Adrenal gland (tissue), 12 donors: ENCODE data around the gene PPAT. TPM values are rescaled to one million over a fixed set of nuclear protein-coding genes. Genes with fewer than 3 reads are reported as not detected.
"Not testable (repeated sequence)": the region's sequence is repeated elsewhere in the genome, so short reads cannot be mapped to it uniquely, and the experiment has no call there.

ENCODE experiments used
- DNase-seq, 7 donors: peaks; one replicate each; pipeline ENCODE4 v3.0.0-alpha.2; 2019 to 2020
- H3K27ac ChIP-seq, 5 donors: fragments of 200-600 bp; sonication (generic) in 4 of 5; 1 replicate in 3 of 5; 2 replicates in 2 of 5; pipeline versions ENCODE4 v1.5.1 to v1.8.0; 2016 to 2020; ENCODE audit warnings: mild to moderate bottlenecking in 1 of 5
- H3K27me3 ChIP-seq: fragments of 200-600 bp; 2 replicates; pipeline ENCODE4 v1.8.0; 2021
- H3K36me3 ChIP-seq, 2 donors: fragments of 200-600 bp; replicated peaks in 1 of 2; 1 replicate in 1 of 2; 2 replicates in 1 of 2; pipeline versions ENCODE4 v1.5.1 to v1.8.0; 2018 to 2022
- H3K4me1 ChIP-seq, 2 donors: fragments of 200-600 bp; replicated peaks in 1 of 2; 1 replicate in 1 of 2; 2 replicates in 1 of 2; pipeline versions ENCODE4 v1.5.1 to v1.8.0; 2018 to 2021
- H3K4me3 ChIP-seq, 4 donors: fragments of 200-600 bp; sonication (generic) in 3 of 4; one replicate each; pipeline ENCODE4 v1.5.1; 2016 to 2018
- H3K9me3 ChIP-seq, 3 donors: fragments of 200-600 bp; sonication (generic) in 1 of 3; replicated peaks in 1 of 3; 1 replicate in 2 of 3; 2 replicates in 1 of 3; pipeline versions ENCODE4 v1.5.1 to v1.8.0; 2016 to 2021
- CTCF ChIP-seq, 6 experiments: fragments of 450-650 bp in 4 of 6; fragments of 200-600 bp in 2 of 6; sonication (generic) in 1 of 6; IDR thresholded peaks; 1 replicate in 5 of 6; 2 replicates in 1 of 6; pipeline versions ENCODE4 v1.5.1 to v1.8.0; 2016 to 2021; ENCODE audit warnings: antibody characterized with exemption in 6 of 6, mild to moderate bottlenecking in 2 of 6, moderate library complexity in 1 of 6
- POLR2A ChIP-seq, 2 donors: fragments of 450-650 bp; IDR thresholded peaks; one replicate each; pipeline ENCODE4 v1.6.1; 2017; ENCODE audit warnings: antibody characterized with exemption in 2 of 2, mild to moderate bottlenecking in 2 of 2, moderate library complexity in 1 of 2
- WGBS, 4 donors: extraction: QIAGEN DNeasy Blood & Tissue Kit in 2 of 4; methylation state at CpG; one replicate each; pipeline versions ENCODE4 v1.1.5 to v1.1.7; 2013 to 2017; 5-methylcytosine and 5-hydroxymethylcytosine counted together
- intact Hi-C, 2 donors: fragments of 100-400 bp; cut with DNase I; formaldehyde crosslinking; loops; one replicate each; pipeline versions ENCODE4 v1.14.1 to v1.15.0; 2022 to 2023
- polyA plus RNA-seq, 3 donors: library from polyadenylated mRNA; stranded (reverse); fragments of 200-250 nt in 2 of 3; fragments of 350-450 nt in 1 of 3; fragmentation: Illumina TruSeq in 1 of 3; extraction: RNeasy Lipid Tissue Mini Kit (QIAGEN cat#74804) in 1 of 3; gene quantifications; one replicate each; pipeline ENCODE4 v1.2.3, GENCODE V29; 2013 to 2014
- total RNA-seq, 9 donors: library from RNA; depleted of rRNA in 4 of 9; stranded (reverse); fragments of >200 nt in 4 of 9; fragments of 120-200 nt in 1 of 9; fragmentation: NEBNext Ultra II Directional in 1 of 9; extraction: Animal tissue kit (Norgen Biotek cat#: 25700) in 1 of 9; gene quantifications; one replicate each; pipeline versions ENCODE4 v1.1.0 to v1.2.4, GENCODE V29; 2013 to 2023
- donor health status: healthy with polysubstance abuse.
- donor health status: Bipolar disorder and iron deficiency.
- donor health status: DM: yes; HTN: yes; CAD: no.
- donor health status: DM: no; HTN: no; CAD: no.
- donor health status: DM: no; HTN: no; CAD: no.
- donor health status: DM: yes; HTN: yes; CAD: no.

PPAT gene
- total and polyA plus RNA-seq, 12 donors, result 1.8 to 19.9 (median 11.5) TPM

GRCh38 chr4:56466910-56467283 lies 31.5 kb upstream of the PPAT start:
- intact Hi-C loops, result no loop called here
- Histone ChIP-seq H3K27me3 (no peaks in the 10 kb centered on the region), H3K36me3 (peaks cover 0 to 20% of the 10 kb centered on the region in 2 donors), H3K9me3 (no peaks in the 10 kb centered on the region), H3K4me1 (peaks cover 11 to 29% of the 10 kb centered on the region in 2 donors), H3K4me3 (peak overlapping the region; percentile 69 to 100 (median 95)), H3K27ac (peak overlapping the region; percentile 87 to 94 (median 90))
- WGBS, 4 donors, result 0 to 3% (median 0%) methylated on average over 8 of the region's 8 CpGs
- DNase-seq, result peak in 1 of 7 donors; percentile 17
- TF ChIP-seq CTCF (IDR thresholded peaks at IDR 0.05) (no peak), POLR2A (IDR thresholded peaks at IDR 0.05) (no peak)

GRCh38 chr4:56466296-56466761 lies 30.9 kb upstream of the PPAT start:
- H3K27me3 ChIP-seq, intact Hi-C loops, H3K9me3 ChIP-seq: not testable (repeated sequence)
- Histone ChIP-seq H3K4me1 (peaks cover 11 to 29% of the 10 kb centered on the region in 2 donors), H3K4me3 (peak overlapping the region in 3 of 4 donors; percentile 93 to 100 (median 97)), H3K27ac (peak overlapping the region; percentile 87 to 94 (median 90)), H3K36me3 (peaks cover 0 to 20% of the 10 kb centered on the region in 2 donors)
- 14 to 20% (median 14%) methylated on average over 8 of the region's 8 CpGs for WGBS, 4 donors
- peak in 6 of 7 donors; percentile 25 to 68 (median 53) for DNase-seq
- TF ChIP-seq POLR2A (IDR thresholded peaks at IDR 0.05), result peak; percentile 32 to 85

- 67 to 82% (median 72%) methylated on average over 10 of the region's 10 CpGs for WGBS, 4 donors
- Histone ChIP-seq H3K4me3 (peak overlapping the region in 1 of 4 donors; percentile 97), H3K27ac (peak overlapping the region in 2 of 5 donors; percentile 44 to 94), H3K36me3 (peaks cover 0 to 21% of the 10 kb centered on the region in 2 donors), H3K27me3 (no peaks in the 10 kb centered on the region), H3K9me3 (no peaks in the 10 kb centered on the region), H3K4me1 (peaks cover 11 to 29% of the 10 kb centered on the region in 2 donors)
- intact Hi-C loops, result no loop called here
- TF ChIP-seq CTCF (IDR thresholded peaks at IDR 0.05) (no peak), POLR2A (IDR thresholded peaks at IDR 0.05) (no peak)
- DNase-seq, result no peak
These were observed 30.3 kb upstream of the PPAT start for GRCh38 chr4:56465599-56466295.

- no peak for DNase-seq
- no peak for TF ChIP-seq POLR2A (IDR thresholded peaks at IDR 0.05)
- no peak for TF ChIP-seq CTCF (IDR thresholded peaks at IDR 0.05)
- H3K4me1 ChIP-seq, result peaks cover 11 to 26% of the 10 kb centered on the region in 2 donors
- no peak overlapping the region for H3K4me3 ChIP-seq
- peaks cover 0 to 27% of the 10 kb centered on the region in 2 donors for H3K36me3 ChIP-seq
- WGBS, 4 donors, result 76 to 86% (median 80%) methylated on average over 3 of the region's 3 CpGs
- H3K27me3 ChIP-seq, result no peaks in the 10 kb centered on the region
- no peak overlapping the region for H3K27ac ChIP-seq
- intact Hi-C loops, result no loop called here
- H3K9me3 ChIP-seq, result no peaks in the 10 kb centered on the region
These were observed 29.2 kb upstream of the PPAT start for GRCh38 chr4:56464581-56464980.
